ENCODE measurements around the gene COMMD7.
"Not testable (repeated sequence)": the region's sequence is repeated elsewhere in the genome, so short reads cannot be mapped to it uniquely, and the experiment has no call there.

The COMMD7 gene

GRCh38 chr20:32728435-32728834, 14.8 kb downstream of the COMMD7 start:
- not testable (repeated sequence) for ATAC-seq

- no peak for ATAC-seq
Observed at GRCh38 chr20:32727683-32728082, 15.6 kb downstream of the COMMD7 start.

- ATAC-seq: no peak
Observed at GRCh38 chr20:32718749-32719348, 24.4 kb downstream of the COMMD7 start.

GRCh38 chr20:32711346-32711745, 31.9 kb downstream of the COMMD7 start:
- no peak for ATAC-seq

- ATAC-seq: no peak
Observed at GRCh38 chr20:32709632-32710121, 33.6 kb downstream of the COMMD7 start.

GRCh38 chr20:32709029-32709631, 34.1 kb downstream of the COMMD7 start:
- not testable (repeated sequence) for ATAC-seq

- ATAC-seq: no peak
Observed at GRCh38 chr20:32707691-32708581, 35.3 kb downstream of the COMMD7 start.

GRCh38 chr20:32706486-32706885, 36.8 kb downstream of the COMMD7 start:
- ATAC-seq: no peak

- ATAC-seq: no peak
Observed at GRCh38 chr20:32702706-32703425, 40.4 kb downstream of the COMMD7 start.

GRCh38 chr20:32697608-32698007, 45.7 kb downstream of the COMMD7 start:
- ATAC-seq: no peak

GRCh38 chr20:32695089-32695488, 48.2 kb downstream of the COMMD7 start:
- ATAC-seq: no peak

GRCh38 chr20:32688966-32689365, 54.3 kb downstream of the COMMD7 start:
- ATAC-seq: not testable (repeated sequence)

- ATAC-seq: no peak
Observed at GRCh38 chr20:32687180-32687532, 56.1 kb downstream of the COMMD7 start.

GRCh38 chr20:32686530-32687179, 56.6 kb downstream of the COMMD7 start:
- no peak for ATAC-seq

- ATAC-seq: no peak
Observed at GRCh38 chr20:32685541-32686529, 57.4 kb downstream of the COMMD7 start.

- no peak for ATAC-seq
Observed at GRCh38 chr20:32682508-32682987, 60.7 kb downstream of the COMMD7 start.

GRCh38 chr20:32681175-32682084, 61.8 kb downstream of the COMMD7 start:
- peak in 1 of 2 donors; percentile 24 for ATAC-seq

- ATAC-seq: no peak
Observed at GRCh38 chr20:32680544-32681174, 62.6 kb downstream of the COMMD7 start.

- no peak for ATAC-seq
Observed at GRCh38 chr20:32678948-32679347, 64.3 kb downstream of the COMMD7 start.

All from activated CD4-positive, CD25-positive, alpha-beta regulatory T cell treated with anti-CD3 and anti-CD28 coated beads, Interleukin-2, amount 50 U/mL, for 24 hours (primary cell).